ENCODE data around the gene KDM8. TPM values are rescaled to one million over a fixed set of nuclear protein-coding genes. Genes with fewer than 3 reads are reported as not detected.
A peak's percentile ranks its signal among the peaks of the same experiment; 100 is the strongest.

Gene KDM8
- total and polyA plus RNA-seq, 7 donors: 2.2 to 7.8 (median 3.5) TPM

DNA sequence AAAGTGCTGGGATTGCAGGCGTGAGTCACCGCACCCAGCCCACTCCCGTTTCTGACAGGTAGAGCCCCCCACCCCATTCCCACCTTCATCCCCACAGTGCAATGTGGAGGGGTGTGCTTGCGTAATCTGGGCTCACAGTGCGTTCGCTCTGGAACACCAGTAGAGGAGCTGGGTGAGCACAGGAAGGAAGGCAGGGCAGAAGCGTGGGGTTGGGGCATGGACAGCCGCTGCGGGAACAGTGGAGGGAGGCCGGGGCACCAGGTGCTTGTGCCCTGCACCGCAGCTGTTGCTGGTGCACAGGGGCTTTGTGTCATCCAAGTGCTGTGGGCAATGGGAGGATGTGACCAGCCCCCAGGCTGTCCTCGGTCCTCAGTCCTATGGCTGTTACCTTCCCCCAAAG, 24.7 kb downstream of the KDM8 start:
- peaks cover 0 to 36% of the 10 kb centered on the region in 2 donors for H3K36me3 ChIP-seq (ENCODE audit: insufficient read depth in 1 of 2, low read depth in 1 of 2)
- ATAC-seq (no peak), DNase-seq (peak in 1 of 2 donors; percentile 46)
- WGBS, 3 donors: 64 to 87% (median 70%) methylated on average over 11 to 12 of the region's 12 CpGs
- H3K27ac ChIP-seq: no peak overlapping the region
- H3K27me3 ChIP-seq (ENCODE audit: insufficient read depth in 3 of 3, low read length in 2 of 3): no peaks in the 10 kb centered on the region
- TF ChIP-seq, protein P1, sequence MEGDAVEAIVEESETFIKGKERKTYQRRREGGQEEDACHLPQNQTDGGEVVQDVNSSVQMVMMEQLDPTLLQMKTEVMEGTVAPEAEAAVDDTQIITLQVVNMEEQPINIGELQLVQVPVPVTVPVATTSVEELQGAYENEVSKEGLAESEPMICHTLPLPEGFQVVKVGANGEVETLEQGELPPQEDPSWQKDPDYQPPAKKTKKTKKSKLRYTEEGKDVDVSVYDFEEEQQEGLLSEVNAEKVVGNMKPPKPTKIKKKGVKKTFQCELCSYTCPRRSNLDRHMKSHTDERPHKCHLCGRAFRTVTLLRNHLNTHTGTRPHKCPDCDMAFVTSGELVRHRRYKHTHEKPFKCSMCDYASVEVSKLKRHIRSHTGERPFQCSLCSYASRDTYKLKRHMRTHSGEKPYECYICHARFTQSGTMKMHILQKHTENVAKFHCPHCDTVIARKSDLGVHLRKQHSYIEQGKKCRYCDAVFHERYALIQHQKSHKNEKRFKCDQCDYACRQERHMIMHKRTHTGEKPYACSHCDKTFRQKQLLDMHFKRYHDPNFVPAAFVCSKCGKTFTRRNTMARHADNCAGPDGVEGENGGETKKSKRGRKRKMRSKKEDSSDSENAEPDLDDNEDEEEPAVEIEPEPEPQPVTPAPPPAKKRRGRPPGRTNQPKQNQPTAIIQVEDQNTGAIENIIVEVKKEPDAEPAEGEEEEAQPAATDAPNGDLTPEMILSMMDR (IDR thresholded peaks at IDR 0.05): no peak
- intact Hi-C loops (cut with DNase I): no loop called here
- peaks cover 20% of the 10 kb centered on the region for H3K4me1 ChIP-seq
- H3K9me3 ChIP-seq: no peaks in the 10 kb centered on the region
- no peak overlapping the region for H3K4me3 ChIP-seq

DNA sequence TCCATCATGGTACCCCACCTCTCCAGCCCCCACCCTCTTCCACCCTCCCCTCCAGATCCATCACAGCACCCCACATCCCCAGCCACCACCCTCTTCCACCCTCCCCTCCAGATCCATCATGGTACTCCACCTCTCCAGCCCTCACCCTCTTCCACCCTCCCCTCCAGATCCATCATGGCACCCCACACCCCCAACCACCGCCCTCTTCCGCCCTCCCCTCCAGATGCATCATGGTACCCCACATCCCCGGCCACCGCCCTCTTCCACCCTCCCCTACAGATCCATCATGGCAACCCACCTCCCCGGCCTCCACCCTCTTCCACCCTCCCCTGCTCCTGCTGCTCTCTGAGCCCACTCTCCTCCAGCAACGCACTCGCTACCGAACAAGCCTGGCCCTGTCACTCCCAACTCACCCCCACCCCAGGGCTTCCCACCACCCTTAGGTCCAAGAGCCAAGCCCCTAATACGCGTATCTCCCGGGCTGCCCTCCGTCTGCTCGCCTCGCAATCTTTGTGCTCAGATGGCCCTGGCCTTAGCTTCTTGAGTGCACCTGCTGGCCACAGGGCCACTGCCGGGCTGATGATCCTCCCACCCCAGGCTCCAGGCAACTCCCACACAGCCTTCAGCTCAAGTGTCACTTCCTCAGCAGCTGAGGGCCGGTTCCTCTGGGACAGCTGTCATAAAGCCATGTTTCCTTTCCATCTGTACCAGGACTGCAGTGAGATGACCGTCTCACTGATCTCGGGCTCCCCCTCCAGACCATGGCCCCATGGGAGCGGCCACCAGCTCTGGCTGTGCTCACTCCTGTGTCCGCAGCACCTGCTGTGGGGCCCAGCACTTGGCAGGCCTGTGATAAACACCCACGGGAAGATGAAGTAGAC, 25.5 kb downstream of the KDM8 start:
- H3K27ac ChIP-seq: peak overlapping the region; percentile 76

DNA sequence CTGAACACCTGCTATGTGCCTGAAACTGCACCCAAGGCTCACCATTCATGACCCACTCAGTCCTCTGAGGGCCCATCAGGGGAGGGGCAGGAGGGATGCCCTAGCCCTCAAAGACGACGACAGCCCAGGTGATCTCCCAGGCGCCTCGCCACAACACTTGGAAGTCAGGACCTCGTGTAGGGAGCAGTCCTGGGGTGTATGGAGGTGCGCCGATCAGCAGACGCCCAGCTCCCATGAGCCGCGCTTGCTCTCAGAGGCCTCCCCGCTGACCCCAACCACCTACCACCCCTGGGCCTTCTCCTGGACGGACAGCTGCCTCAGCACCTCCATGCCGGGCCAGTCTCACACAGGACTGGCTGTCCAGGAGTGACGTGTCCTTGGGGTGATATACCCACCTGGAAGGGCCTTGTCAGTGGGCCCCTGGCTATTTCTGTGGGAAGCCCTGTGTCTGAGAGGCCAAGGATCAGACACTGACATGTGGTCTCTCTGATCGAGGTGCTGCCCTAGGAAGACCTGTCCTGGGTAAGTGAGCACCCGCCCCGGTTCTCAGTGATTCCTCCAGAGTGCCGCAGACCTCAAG, 26.7 kb downstream of the KDM8 start:
- peaks cover 15% of the 10 kb centered on the region for H3K4me1 ChIP-seq

More for the DNA sequence above, 25.5 kb downstream of the KDM8 start:
- Histone ChIP-seq H3K27me3 (ENCODE audit: insufficient read depth in 3 of 3, low read length in 2 of 3) (no peaks in the 10 kb centered on the region), H3K4me1 (peaks cover 15% of the 10 kb centered on the region), H3K36me3 (ENCODE audit: insufficient read depth in 1 of 2, low read depth in 1 of 2) (peaks cover 0 to 45% of the 10 kb centered on the region in 2 donors), H3K9me3 (no peaks in the 10 kb centered on the region), H3K4me3 (no peak overlapping the region)
- peak; percentile 96 for ATAC-seq
- 33 to 38% (median 34%) methylated on average over 21 of the region's 21 CpGs for WGBS, 3 donors
- TF ChIP-seq, protein P1 (IDR thresholded peaks at IDR 0.05): peak; percentile 27
- intact Hi-C loops (cut with DNase I): no loop called here
- peak; percentile 75 to 88 for DNase-seq

DNA sequence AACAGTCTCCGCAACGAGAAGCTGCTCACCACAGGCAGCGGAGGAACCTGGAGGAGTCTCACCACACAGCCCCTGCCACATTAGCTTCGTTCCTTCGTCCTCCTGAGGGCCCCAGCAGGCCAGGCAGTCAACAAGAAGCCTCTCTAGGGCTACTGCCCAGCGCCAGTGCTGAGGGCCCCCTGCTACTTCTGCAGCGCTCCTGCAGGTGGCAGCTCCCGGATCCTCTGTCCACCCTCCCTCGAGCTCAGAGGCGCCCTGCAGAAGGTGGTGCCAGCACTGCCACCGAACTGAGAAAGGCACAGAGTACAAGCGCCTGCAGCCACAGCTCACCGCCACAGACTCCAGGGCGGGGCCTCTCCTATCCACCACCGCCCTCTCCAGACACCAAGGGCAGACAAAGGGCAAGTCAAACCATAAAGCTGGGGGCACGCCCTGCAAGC, 27.3 kb downstream of the KDM8 start:
- peaks cover 0 to 37% of the 10 kb centered on the region in 2 donors for H3K36me3 ChIP-seq (ENCODE audit: insufficient read depth in 1 of 2, low read depth in 1 of 2)
- no peaks in the 10 kb centered on the region for H3K9me3 ChIP-seq
- intact Hi-C loops (cut with DNase I): loop anchor here (5.0 to 10.0 kb wide), 4 partner anchors 33 to 227 kb away; no protein-coding TSS in a partner anchor

More for the DNA sequence above, 26.7 kb downstream of the KDM8 start:
- TF ChIP-seq, protein P1 (IDR thresholded peaks at IDR 0.05): no peak
- intact Hi-C loops (cut with DNase I): loop anchor here (5.0 to 10.0 kb wide), 4 partner anchors 33 to 227 kb away; no protein-coding TSS in a partner anchor
- Histone ChIP-seq H3K27ac (peak overlapping the region; percentile 76), H3K4me3 (no peak overlapping the region), H3K36me3 (ENCODE audit: insufficient read depth in 1 of 2, low read depth in 1 of 2) (peaks cover 0 to 39% of the 10 kb centered on the region in 2 donors), H3K27me3 (ENCODE audit: insufficient read depth in 3 of 3, low read length in 2 of 3) (no peaks in the 10 kb centered on the region), H3K9me3 (no peaks in the 10 kb centered on the region)
- 87 to 93% (median 90%) methylated on average over 18 of the region's 18 CpGs for WGBS, 3 donors
- DNase-seq (peak in 1 of 2 donors; percentile 47), ATAC-seq (no peak)

More for the DNA sequence above, 27.3 kb downstream of the KDM8 start:
- peaks cover 18% of the 10 kb centered on the region for H3K4me1 ChIP-seq
- H3K27ac ChIP-seq: no peak overlapping the region
- no peak overlapping the region for H3K4me3 ChIP-seq
- no peak for DNase-seq
- TF ChIP-seq, protein P1 (IDR thresholded peaks at IDR 0.05): no peak
- H3K27me3 ChIP-seq (ENCODE audit: insufficient read depth in 3 of 3, low read length in 2 of 3): no peaks in the 10 kb centered on the region
- ATAC-seq: no peak
- WGBS, 3 donors: 78 to 81% (median 79%) methylated on average over 16 of the region's 16 CpGs

All from psoas muscle (tissue), 8 donors.